Neural progenitor cell (in vitro differentiated cells): ENCODE data around the gene HDAC4. TPM values are rescaled to one million over a fixed set of nuclear protein-coding genes. Genes with fewer than 3 reads are reported as not detected.

Experiments
- DNase-seq: peaks from one replicate; pipeline ENCODE4 v3.0.0-alpha.2; 2016; ENCODE audit warnings: low spot score
- H2AFZ ChIP-seq: fragments of 200-600 bp; sonication (generic); replicated peaks from 2 replicates; pipeline ENCODE4 v1.6.1; 2016; ENCODE audit warnings: antibody characterized with exemption
- H3F3A ChIP-seq: fragments of 200-600 bp; sonication (generic); 2 replicates; pipeline ENCODE4 v1.6.1; 2016; ENCODE audit warnings: antibody characterized with exemption, low read depth
- H3K27ac ChIP-seq: fragments of 200-600 bp; sonication (generic); 2 replicates; pipeline ENCODE4 v1.5.1; 2016; ENCODE audit warnings: mild to moderate bottlenecking
- H3K27me3 ChIP-seq: fragments of 200-600 bp; sonication (generic); 2 replicates; pipeline ENCODE4 v1.6.1; 2016; ENCODE audit warnings: mild to moderate bottlenecking, moderate library complexity
- H3K36me3 ChIP-seq: fragments of 200-600 bp; sonication (generic); 2 replicates; pipeline ENCODE4 v1.5.1; 2016
- H3K4me1 ChIP-seq: fragments of 200-600 bp; sonication (generic); 2 replicates; pipeline ENCODE4 v1.6.1; 2016; ENCODE audit warnings: mixed run types
- H3K4me2 ChIP-seq: fragments of 200-600 bp; sonication (generic); 2 replicates; pipeline ENCODE4 v1.6.1; 2016
- H3K4me3 ChIP-seq: fragments of 200-600 bp; sonication (generic); 2 replicates; pipeline ENCODE4 v1.5.1; 2016
- H3K79me2 ChIP-seq: fragments of 200-600 bp; sonication (generic); 2 replicates; pipeline ENCODE4 v1.6.1; 2016; ENCODE audit warnings: low read depth
- H3K9ac ChIP-seq: fragments of 200-600 bp; sonication (generic); 2 replicates; pipeline ENCODE4 v1.6.1; 2016
- H3K9me3 ChIP-seq: fragments of 200-600 bp; sonication (generic); 2 replicates; pipeline ENCODE4 v1.5.1; 2016; ENCODE audit warnings: low read depth
- H4K20me1 ChIP-seq: fragments of 200-600 bp; sonication (generic); 2 replicates; pipeline ENCODE4 v1.6.1; 2016; ENCODE audit warnings: low read depth
- H3K27ac Mint-ChIP-seq: 3 replicates; pipeline ENCODE4 v1.8.0; 2021; ENCODE audit warnings: mixed read lengths
- H3K27me3 Mint-ChIP-seq: 2 replicates; pipeline ENCODE4 v1.8.0; 2022; ENCODE audit warnings: low read depth, mild to moderate bottlenecking, inconsistent platforms, moderate library complexity, mixed read lengths; ENCODE audit not compliant: insufficient read depth
- H3K36me3 Mint-ChIP-seq: 3 replicates; pipeline ENCODE4 v1.8.0; 2021; ENCODE audit warnings: mixed read lengths
- H3K4me1 Mint-ChIP-seq: 3 replicates; pipeline ENCODE4 v1.8.0; 2021; ENCODE audit warnings: mixed read lengths
- H3K4me3 Mint-ChIP-seq: 3 replicates; pipeline ENCODE4 v1.8.0; 2021; ENCODE audit warnings: mild to moderate bottlenecking, moderate library complexity, mixed read lengths
- H3K9me3 Mint-ChIP-seq: 3 replicates; pipeline ENCODE4 v1.8.0; 2020; ENCODE audit warnings: mixed read lengths
- EZH2 ChIP-seq: fragments of 200-600 bp; sonication (generic); IDR thresholded peaks from 2 replicates; pipeline ENCODE4 v1.6.1; 2017; ENCODE audit warnings: antibody characterized with exemption, mild to moderate bottlenecking, moderate library complexity
- EZH2phosphoT487 ChIP-seq: fragments of 200-600 bp; sonication (generic); IDR thresholded peaks from 2 replicates; pipeline ENCODE4 v1.6.1; 2017; ENCODE audit warnings: antibody characterized with exemption
- total RNA-seq: library from RNA; depleted of rRNA; stranded (reverse); fragments of >200 nt; gene quantifications from 2 replicates; pipeline ENCODE4 v1.2.3, GENCODE V29; 2015; ENCODE audit warnings: low replicate concordance
- TF ChIP-seq, protein P1 (sequence below): fragments of 200-600 bp; sonication (generic); IDR thresholded peaks from 2 replicates; pipeline ENCODE4 v1.5.1; 2017; ENCODE audit warnings: antibody characterized with exemption, mild to moderate bottlenecking

Gene HDAC4
- total RNA-seq, 1 donor from 2014 or later: 36.0 TPM

DNA sequence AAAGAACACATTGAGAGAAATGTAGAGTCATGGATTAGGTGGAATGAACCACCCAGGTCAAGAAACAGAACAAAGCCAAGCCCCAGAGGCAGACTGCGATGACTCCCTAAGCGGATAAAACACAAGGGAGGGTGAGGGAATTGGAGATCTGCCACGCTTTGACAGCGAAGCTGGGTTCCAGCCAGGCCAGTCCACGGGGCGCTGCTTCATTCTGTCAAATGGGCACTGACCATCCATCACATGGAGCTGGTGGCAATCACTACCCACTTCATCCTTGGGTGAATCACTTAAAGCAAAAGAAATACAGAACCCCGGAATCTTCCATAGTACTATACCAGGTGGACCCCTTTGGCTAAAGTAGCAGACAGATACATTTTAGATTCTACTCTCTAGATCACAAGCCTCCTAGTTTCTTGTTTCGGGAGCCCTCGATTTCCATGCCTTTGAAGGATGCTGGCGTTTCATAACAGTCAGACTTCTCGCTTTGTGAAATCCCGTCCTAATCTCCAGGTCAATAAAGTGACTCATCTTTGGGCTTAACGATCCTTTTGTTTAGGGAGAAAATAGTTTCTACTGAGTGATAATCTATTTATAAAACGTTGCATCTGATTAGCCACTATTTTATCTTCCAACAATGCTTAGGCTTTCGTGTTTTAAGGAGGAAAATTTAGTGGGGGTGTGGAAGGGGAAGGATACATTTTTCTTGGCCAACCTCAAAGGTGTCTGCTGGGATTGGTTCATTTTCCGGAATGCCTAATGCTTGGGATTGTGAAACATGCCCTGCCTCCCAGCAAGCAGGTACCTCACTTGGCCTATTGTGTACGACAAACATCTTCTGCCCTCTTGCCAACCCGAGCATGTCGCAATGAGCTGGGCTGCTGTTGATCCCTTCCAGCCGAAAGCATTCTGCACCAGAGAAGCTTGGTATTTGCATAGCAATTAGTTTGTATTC, 44.1 kb upstream of the HDAC4 start:
- TF ChIP-seq EZH2phosphoT487 (no peak), EZH2 (no peak)
- TF ChIP-seq, protein P1, sequence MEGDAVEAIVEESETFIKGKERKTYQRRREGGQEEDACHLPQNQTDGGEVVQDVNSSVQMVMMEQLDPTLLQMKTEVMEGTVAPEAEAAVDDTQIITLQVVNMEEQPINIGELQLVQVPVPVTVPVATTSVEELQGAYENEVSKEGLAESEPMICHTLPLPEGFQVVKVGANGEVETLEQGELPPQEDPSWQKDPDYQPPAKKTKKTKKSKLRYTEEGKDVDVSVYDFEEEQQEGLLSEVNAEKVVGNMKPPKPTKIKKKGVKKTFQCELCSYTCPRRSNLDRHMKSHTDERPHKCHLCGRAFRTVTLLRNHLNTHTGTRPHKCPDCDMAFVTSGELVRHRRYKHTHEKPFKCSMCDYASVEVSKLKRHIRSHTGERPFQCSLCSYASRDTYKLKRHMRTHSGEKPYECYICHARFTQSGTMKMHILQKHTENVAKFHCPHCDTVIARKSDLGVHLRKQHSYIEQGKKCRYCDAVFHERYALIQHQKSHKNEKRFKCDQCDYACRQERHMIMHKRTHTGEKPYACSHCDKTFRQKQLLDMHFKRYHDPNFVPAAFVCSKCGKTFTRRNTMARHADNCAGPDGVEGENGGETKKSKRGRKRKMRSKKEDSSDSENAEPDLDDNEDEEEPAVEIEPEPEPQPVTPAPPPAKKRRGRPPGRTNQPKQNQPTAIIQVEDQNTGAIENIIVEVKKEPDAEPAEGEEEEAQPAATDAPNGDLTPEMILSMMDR: no peak
- no peak overlapping the region for H3K4me2 ChIP-seq
- H3K9me3 ChIP-seq: peaks cover 6% of the 10 kb centered on the region
- Mint-ChIP-seq H3K36me3 (peaks cover 5% of the 10 kb centered on the region), H3K27ac (no peak overlapping the region), H3K4me3 (no peak overlapping the region), H3K4me1 (peaks cover 31% of the 10 kb centered on the region), H3K27me3 (peaks cover 16% of the 10 kb centered on the region), H3K9me3 (peaks cover 39% of the 10 kb centered on the region)
- no peaks in the 10 kb centered on the region for H4K20me1 ChIP-seq
- H2AFZ ChIP-seq: no peak overlapping the region
- no peak overlapping the region for H3K9ac ChIP-seq
- H3K27me3 ChIP-seq: no peaks in the 10 kb centered on the region
- peaks cover 35% of the 10 kb centered on the region for H3K4me1 ChIP-seq
- no peak overlapping the region for H3K4me3 ChIP-seq
- H3K36me3 ChIP-seq: no peaks in the 10 kb centered on the region
- DNase-seq: peak; percentile 33
- H3K79me2 ChIP-seq: no peaks in the 10 kb centered on the region
- peaks cover 23% of the 10 kb centered on the region for H3F3A ChIP-seq
- no peak overlapping the region for H3K27ac ChIP-seq

DNA sequence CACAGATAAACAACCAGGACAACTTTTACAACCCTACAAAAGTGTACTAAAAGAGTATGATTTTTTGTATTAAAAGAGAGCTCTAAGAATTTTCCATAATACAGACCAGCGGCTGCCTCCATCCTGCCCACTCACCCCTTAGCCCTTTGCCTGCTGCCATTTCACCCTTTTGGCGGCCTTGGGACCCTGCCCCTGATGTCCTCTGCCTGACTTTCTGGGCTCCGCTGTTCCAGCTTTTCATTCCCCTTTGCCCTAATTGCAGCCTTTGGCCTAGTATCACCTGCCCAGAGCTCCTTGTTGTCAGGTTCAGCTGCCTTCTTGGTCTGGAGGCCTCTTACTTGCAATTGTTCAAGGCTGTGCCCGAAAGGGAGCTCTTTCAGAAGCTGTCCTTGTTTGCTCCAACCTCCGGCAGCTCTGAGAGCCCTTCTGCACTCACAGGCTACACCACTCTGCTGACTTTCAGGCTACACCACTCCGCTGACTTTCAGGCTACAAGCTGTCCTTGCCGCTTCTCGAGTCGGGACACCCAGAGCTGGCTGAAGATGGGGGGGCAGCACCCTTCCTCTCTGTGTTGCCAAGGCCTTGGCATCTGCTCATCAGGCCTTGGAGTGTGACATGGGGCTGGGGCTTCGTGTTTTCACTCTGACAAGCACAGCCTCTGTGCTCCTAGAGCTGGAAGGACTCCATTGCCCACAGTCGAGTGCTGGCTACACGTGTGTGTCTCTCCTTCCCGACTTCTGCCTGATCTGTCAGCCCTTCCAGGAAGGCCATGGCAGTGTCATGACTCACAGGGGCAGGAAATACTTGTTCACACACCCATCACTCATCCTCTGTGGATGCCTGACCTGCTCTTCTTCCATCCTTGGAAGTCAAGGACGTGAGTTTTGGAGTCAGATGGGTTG, 43.1 kb upstream of the HDAC4 start:
- Mint-ChIP-seq H3K27me3 (peaks cover 19% of the 10 kb centered on the region), H3K27ac (no peak overlapping the region)

DNA sequence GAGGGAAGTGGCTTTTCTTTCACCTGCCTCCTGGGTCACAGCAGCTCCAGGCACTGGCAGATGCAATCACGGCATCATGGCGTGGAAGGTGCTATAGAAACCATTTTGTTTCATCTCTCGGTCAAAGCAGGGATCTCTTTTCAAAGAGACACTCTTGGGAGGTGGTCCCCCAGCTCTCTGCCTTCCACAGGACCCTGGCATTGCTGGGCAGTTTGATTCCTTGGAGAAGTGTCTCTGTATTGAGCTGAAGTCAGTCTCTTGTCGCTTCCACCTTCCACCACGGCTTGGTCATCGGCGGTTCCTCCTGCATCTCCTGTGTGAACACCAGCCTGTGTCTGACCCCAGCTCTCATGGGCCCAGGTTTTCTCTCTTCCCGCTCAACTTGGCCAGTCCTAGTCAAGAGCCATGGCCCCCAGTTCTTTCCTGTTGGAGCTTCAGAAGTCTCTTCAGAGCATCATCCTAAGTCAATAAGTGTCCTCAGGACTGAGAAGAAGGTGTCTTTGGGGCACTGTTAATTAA, 42.3 kb upstream of the HDAC4 start:
- Histone ChIP-seq H3K4me3 (no peak overlapping the region), H4K20me1 (no peaks in the 10 kb centered on the region), H3K9me3 (peaks cover 2% of the 10 kb centered on the region), H3F3A (peaks cover 38% of the 10 kb centered on the region), H2AFZ (no peak overlapping the region), H3K36me3 (no peaks in the 10 kb centered on the region), H3K27ac (no peak overlapping the region), H3K79me2 (no peaks in the 10 kb centered on the region), H3K9ac (no peak overlapping the region), H3K27me3 (no peaks in the 10 kb centered on the region), H3K4me2 (no peak overlapping the region), H3K4me1 (peaks cover 50% of the 10 kb centered on the region)
- H3K4me1 Mint-ChIP-seq: peaks cover 46% of the 10 kb centered on the region
- no peak for DNase-seq
- TF ChIP-seq, protein P1: no peak
- TF ChIP-seq EZH2phosphoT487 (no peak), EZH2 (no peak)
- peak overlapping the region; percentile 41 for H3K4me3 Mint-ChIP-seq
- H3K27ac Mint-ChIP-seq: no peak overlapping the region
- H3K9me3 Mint-ChIP-seq: peaks cover 34% of the 10 kb centered on the region
- H3K27me3 Mint-ChIP-seq: peaks cover 19% of the 10 kb centered on the region
- H3K36me3 Mint-ChIP-seq: peaks cover 5% of the 10 kb centered on the region

More for the DNA sequence above, 43.1 kb upstream of the HDAC4 start:
- peaks cover 41% of the 10 kb centered on the region for H3K4me1 Mint-ChIP-seq
- no peak for DNase-seq
- H3K9me3 ChIP-seq: peaks cover 6% of the 10 kb centered on the region
- no peak overlapping the region for H3K4me2 ChIP-seq
- H2AFZ ChIP-seq: no peak overlapping the region
- H3F3A ChIP-seq: peaks cover 33% of the 10 kb centered on the region
- no peaks in the 10 kb centered on the region for H3K36me3 ChIP-seq
- H3K4me3 ChIP-seq: no peak overlapping the region
- no peaks in the 10 kb centered on the region for H3K27me3 ChIP-seq
- no peak overlapping the region for H3K27ac ChIP-seq
- TF ChIP-seq, protein P1: no peak
- TF ChIP-seq EZH2phosphoT487 (no peak), EZH2 (no peak)
- H3K79me2 ChIP-seq: no peaks in the 10 kb centered on the region
- H4K20me1 ChIP-seq: no peaks in the 10 kb centered on the region
- H3K4me3 Mint-ChIP-seq: no peak overlapping the region
- H3K9ac ChIP-seq: no peak overlapping the region
- H3K4me1 ChIP-seq: peaks cover 45% of the 10 kb centered on the region
- H3K36me3 Mint-ChIP-seq: peaks cover 5% of the 10 kb centered on the region
- peaks cover 36% of the 10 kb centered on the region for H3K9me3 Mint-ChIP-seq
